ENCODE measurements around the gene IGF1. TPM values are rescaled to one million over a fixed set of nuclear protein-coding genes. Genes with fewer than 3 reads are reported as not detected.

IGF1 gene
- total and polyA plus RNA-seq, 9 of the 15 experiments (the other 6 are each of a cell fraction or from before 2014, with no cell fraction given) = 3.7 to 13.9 (median 4.5) TPM

DNA sequence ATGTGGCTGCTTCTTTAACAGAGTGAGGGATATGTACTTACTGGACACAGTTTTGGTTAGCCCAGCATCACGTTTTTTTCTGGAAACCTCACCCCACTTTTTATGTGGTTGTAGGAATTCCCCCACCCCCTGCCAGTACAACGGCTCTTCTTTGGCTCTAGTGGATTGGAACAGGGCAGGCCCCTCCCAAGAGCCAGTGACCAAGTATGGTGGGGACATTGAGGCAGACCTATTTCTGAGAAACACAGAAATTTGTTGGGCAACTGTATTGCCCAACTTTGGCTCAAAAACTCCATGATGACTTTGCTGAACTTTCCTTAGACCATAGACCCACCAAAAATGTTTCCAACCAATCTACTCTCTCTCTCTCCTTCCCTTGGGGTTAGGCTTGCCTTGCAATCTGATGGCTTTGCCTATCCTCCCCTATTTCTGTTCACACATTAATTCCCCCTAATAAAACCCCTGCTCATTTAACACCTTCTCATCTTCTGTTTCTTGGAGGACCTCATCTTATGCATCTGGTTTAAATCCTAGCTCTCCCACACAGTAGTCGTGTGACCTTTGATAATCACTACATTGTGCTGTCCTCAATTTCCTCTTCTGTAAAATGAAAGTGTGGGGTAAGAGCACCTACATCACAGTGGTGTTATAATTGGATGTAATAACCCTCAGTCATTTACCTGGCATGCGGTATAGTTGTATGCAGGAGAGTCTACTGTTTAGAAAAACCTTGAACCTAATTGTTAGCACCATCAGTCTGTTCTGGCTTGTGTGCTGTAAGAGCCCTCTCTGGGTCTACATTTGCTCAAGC lies 71.7 kb downstream of the IGF1 start (continued):
- TF ChIP-seq MCM2 (IDR thresholded peaks at IDR 0.05; ENCODE audit: low read depth) = no peak
- TF ChIP-seq MAFG (tag; conservative IDR thresholded peaks at IDR 0.05) = no peak
- no peak for TF ChIP-seq GATA2 (CRISPR knock-in tag; IDR thresholded peaks at IDR 0.05)
- no peak for TF ChIP-seq XRCC4 (IDR thresholded peaks at IDR 0.05; ENCODE audit: extremely low read depth, insufficient read depth, insufficient read length)
- TF ChIP-seq ZNF696 (CRISPR knock-in tag; conservative IDR thresholded peaks at IDR 0.05) = no peak

DNA sequence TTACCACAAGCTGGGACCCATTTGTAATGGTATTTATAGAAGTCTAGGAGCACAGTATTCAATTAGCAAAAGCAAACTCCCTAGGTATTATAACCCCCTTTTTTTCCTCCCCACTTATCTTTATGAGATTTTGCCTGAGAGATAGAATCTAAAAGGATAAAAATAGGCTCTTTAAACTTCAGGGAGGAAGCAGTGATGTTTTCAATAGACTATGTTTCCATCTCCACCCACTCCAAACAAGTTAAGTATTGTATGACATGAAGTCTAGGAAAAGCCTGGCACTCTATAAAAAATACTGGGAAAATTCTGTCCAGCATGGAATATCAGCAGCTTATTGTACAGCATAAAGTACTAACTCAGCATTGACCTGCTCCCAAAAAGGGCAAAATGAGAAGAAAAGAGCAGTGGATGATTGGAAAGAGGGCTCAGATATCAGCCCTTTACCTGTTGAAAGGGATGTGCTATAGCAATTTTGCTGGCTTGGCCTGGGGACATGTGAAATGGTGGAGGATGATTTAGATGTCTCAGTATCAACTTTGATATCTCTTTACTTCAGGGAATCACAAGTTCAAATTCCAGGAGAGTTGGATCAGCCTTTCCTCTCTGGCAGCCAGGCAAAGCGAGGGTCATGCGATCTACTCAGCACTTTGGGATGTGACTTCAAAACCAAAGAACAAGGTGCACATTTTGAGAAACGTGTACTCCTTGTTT lies 72.4 kb downstream of the IGF1 start:
- Histone ChIP-seq H3K79me2 (ENCODE audit: control insufficient read depth, insufficient read depth, low read length) (no peaks in the 10 kb centered on the region), H3K4me3 (no peak overlapping the region), H3K27ac (ENCODE audit: extremely low read depth, low read depth, low read length) (no peak overlapping the region), H3K36me3 (ENCODE audit: control insufficient read depth, insufficient read depth, low read length) (no peaks in the 10 kb centered on the region), H2AFZ (ENCODE audit: low read depth, low read length) (no peak overlapping the region), H4K20me1 (replicated peaks; ENCODE audit: control insufficient read depth, insufficient read depth, low read length) (no peaks in the 10 kb centered on the region), H3K9me3 (replicated peaks; ENCODE audit: control insufficient read depth, insufficient read depth, low read depth, low read length) (no peaks in the 10 kb centered on the region), H3K9ac (ENCODE audit: insufficient read depth in 1 of 2, low read depth in 2 of 2, low read length in 2 of 2) (no peak overlapping the region), H3K4me2 (ENCODE audit: insufficient read depth, low read length) (no peak overlapping the region), H3K4me1 (replicated peaks in 1 of 2; ENCODE audit: control insufficient read depth in 2 of 2, insufficient read depth in 2 of 2, low read length in 2 of 2) (peaks cover 5 to 6% of the 10 kb centered on the region in 2 experiments; a peak in 4 of 5 replicates), H3K9me1 (ENCODE audit: control insufficient read depth, insufficient read depth, low read length) (no peaks in the 10 kb centered on the region), H3K27me3 (ENCODE audit: control insufficient read depth in 2 of 2, insufficient read depth in 2 of 2, low read length in 2 of 2) (no peaks in the 10 kb centered on the region)
- FAIRE-seq (no peak), DNase-seq (ENCODE audit: extremely low read depth in 1 of 4, low spot score in 3 of 4) (no peak), ATAC-seq (no peak)
- BruUV-seq (replicated peaks) = no TSS peak
- POLR2A ChIA-PET = interaction anchor here (0.5 to 0.9 kb wide), 2 partner anchors 48 to 50 kb away, joined by 3 read pairs; no protein-coding TSS in a partner anchor
- in situ Hi-C loops (cut with MboI) (no loop called here), intact Hi-C loops (cut with micrococcal nuclease) (loop anchor here (10.0 kb wide), 1 partner anchor 233 kb away; no protein-coding TSS in a partner anchor)
- CTCF ChIA-PET (ENCODE audit: low intra/inter-chr PET ratio) = no interaction called here
- WGBS (ENCODE audit: insufficient coverage, low coverage, missing lambda C conversion rate) = 54% methylated on average over 3 of the region's 3 CpGs
- TF ChIP-seq NR1H2 (CRISPR knock-in tag; IDR thresholded peaks at IDR 0.05) = no peak
- TF ChIP-seq WHSC1 (IDR thresholded peaks at IDR 0.05; ENCODE audit: low read length) = no peak
- TF ChIP-seq, protein P1, sequence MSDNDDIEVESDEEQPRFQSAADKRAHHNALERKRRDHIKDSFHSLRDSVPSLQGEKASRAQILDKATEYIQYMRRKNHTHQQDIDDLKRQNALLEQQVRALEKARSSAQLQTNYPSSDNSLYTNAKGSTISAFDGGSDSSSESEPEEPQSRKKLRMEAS (CRISPR knock-in tag; IDR thresholded peaks at IDR 0.05) = no peak
- TF ChIP-seq, protein P2, sequence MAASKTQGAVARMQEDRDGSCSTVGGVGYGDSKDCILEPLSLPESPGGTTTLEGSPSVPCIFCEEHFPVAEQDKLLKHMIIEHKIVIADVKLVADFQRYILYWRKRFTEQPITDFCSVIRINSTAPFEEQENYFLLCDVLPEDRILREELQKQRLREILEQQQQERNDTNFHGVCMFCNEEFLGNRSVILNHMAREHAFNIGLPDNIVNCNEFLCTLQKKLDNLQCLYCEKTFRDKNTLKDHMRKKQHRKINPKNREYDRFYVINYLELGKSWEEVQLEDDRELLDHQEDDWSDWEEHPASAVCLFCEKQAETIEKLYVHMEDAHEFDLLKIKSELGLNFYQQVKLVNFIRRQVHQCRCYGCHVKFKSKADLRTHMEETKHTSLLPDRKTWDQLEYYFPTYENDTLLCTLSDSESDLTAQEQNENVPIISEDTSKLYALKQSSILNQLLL (CRISPR knock-in tag; IDR thresholded peaks at IDR 0.05; ENCODE audit: borderline replicate concordance) = no peak
- no peak for TF ChIP-seq NCOR1 (IDR thresholded peaks at IDR 0.05)
- TF ChIP-seq, protein P3, sequence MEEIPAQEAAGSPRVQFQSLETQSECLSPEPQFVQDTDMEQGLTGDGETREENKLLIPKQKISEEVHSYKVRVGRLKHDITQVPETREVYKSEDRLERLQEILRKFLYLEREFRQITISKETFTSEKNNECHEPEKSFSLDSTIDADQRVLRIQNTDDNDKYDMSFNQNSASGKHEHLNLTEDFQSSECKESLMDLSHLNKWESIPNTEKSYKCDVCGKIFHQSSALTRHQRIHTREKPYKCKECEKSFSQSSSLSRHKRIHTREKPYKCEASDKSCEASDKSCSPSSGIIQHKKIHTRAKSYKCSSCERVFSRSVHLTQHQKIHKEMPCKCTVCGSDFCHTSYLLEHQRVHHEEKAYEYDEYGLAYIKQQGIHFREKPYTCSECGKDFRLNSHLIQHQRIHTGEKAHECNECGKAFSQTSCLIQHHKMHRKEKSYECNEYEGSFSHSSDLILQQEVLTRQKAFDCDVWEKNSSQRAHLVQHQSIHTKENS (CRISPR knock-in tag; IDR thresholded peaks at IDR 0.05) = no peak
- TF ChIP-seq, protein P4, sequence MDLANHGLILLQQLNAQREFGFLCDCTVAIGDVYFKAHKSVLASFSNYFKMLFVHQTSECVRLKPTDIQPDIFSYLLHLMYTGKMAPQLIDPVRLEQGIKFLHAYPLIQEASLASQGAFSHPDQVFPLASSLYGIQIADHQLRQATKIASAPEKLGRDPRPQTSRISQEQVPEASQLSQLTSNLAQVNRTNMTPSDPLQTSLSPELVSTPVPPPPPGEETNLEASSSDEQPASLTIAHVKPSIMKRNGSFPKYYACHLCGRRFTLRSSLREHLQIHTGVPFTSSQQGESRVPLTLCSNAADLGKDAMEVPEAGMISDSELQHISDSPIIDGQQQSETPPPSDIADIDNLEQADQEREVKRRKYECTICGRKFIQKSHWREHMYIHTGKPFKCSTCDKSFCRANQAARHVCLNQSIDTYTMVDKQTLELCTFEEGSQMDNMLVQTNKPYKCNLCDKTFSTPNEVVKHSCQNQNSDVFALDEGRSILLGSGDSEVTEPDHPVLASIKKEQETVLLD (IDR thresholded peaks at IDR 0.05) = no peak
- TF ChIP-seq MYBL2 (IDR thresholded peaks at IDR 0.05; ENCODE audit: low read depth) = no peak
- no peak for TF ChIP-seq MYBL2 (CRISPR knock-in tag; IDR thresholded peaks at IDR 0.05; ENCODE audit: borderline replicate concordance)

Measured in K562 (cell line).